Ishikawa (cell line): ENCODE results near the gene ETV6.

Experiments used
- CEBPB ChIP-seq: IDR thresholded peaks from 2 replicates; pipeline ENCODE4 v1.6.1; 2012
- CREB1 ChIP-seq: IDR thresholded peaks from 2 replicates; pipeline ENCODE4 v1.6.1; 2012; ENCODE audit warnings: low read depth
- EGR1 ChIP-seq: IDR thresholded peaks from 2 replicates; pipeline ENCODE4 v1.6.1; 2012
- EP300 ChIP-seq: IDR thresholded peaks from 2 replicates; pipeline ENCODE4 v1.6.1; 2012; ENCODE audit warnings: borderline replicate concordance
- FOXM1 ChIP-seq: IDR thresholded peaks from 2 replicates; pipeline ENCODE4 v1.6.1; 2012; ENCODE audit warnings: low read depth, borderline replicate concordance
- NFIC ChIP-seq: IDR thresholded peaks from 2 replicates; pipeline ENCODE4 v1.6.1; 2012
- RAD21 ChIP-seq: IDR thresholded peaks from 2 replicates; pipeline ENCODE4 v1.6.1; 2012; ENCODE audit warnings: low read depth
- REST ChIP-seq: IDR thresholded peaks from 2 replicates; pipeline ENCODE4 v1.6.1; 2012; ENCODE audit warnings: low read depth, mild to moderate bottlenecking
- TAF1 ChIP-seq: IDR thresholded peaks from 2 replicates; pipeline ENCODE4 v1.6.1; 2012; ENCODE audit warnings: low read depth, mild to moderate bottlenecking
- TCF12 ChIP-seq: IDR thresholded peaks from 2 replicates; pipeline ENCODE4 v1.6.1; 2012; ENCODE audit warnings: low read depth
- TEAD4 ChIP-seq: IDR thresholded peaks from 2 replicates; pipeline ENCODE4 v1.6.1; 2012
- YY1 ChIP-seq: IDR thresholded peaks from 2 replicates; pipeline ENCODE4 v1.6.1; 2012; ENCODE audit warnings: low read depth
- ZBTB7A ChIP-seq: IDR thresholded peaks from 2 replicates; pipeline ENCODE4 v1.6.1; 2012; ENCODE audit warnings: low read depth
- TF ChIP-seq, protein P1 (sequence below): IDR thresholded peaks from 2 replicates; pipeline ENCODE4 v1.6.1; 2012
- TF ChIP-seq, protein P2 (sequence below): IDR thresholded peaks from 2 replicates; pipeline ENCODE4 v1.6.1; 2012

ETV6 gene

GRCh38 chr12:11662369-11662768 is 12.9 kb downstream of the ETV6 start:
- TF ChIP-seq YY1 = no peak
- no peak for TF ChIP-seq CEBPB
- TF ChIP-seq FOXM1 = no peak
- no peak for TF ChIP-seq NFIC
- no peak for TF ChIP-seq CREB1
- no peak for TF ChIP-seq REST
- no peak for TF ChIP-seq RAD21
- TF ChIP-seq TCF12 = no peak
- TF ChIP-seq, protein P1, sequence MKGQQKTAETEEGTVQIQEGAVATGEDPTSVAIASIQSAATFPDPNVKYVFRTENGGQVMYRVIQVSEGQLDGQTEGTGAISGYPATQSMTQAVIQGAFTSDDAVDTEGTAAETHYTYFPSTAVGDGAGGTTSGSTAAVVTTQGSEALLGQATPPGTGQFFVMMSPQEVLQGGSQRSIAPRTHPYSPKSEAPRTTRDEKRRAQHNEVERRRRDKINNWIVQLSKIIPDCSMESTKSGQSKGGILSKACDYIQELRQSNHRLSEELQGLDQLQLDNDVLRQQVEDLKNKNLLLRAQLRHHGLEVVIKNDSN = no peak
- TF ChIP-seq ZBTB7A = no peak
- TF ChIP-seq TEAD4 = no peak
- TF ChIP-seq EGR1 = no peak
- TF ChIP-seq EP300 = no peak
- no peak for TF ChIP-seq TAF1
- TF ChIP-seq, protein P2, sequence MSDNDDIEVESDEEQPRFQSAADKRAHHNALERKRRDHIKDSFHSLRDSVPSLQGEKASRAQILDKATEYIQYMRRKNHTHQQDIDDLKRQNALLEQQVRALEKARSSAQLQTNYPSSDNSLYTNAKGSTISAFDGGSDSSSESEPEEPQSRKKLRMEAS = no peak

DNA sequence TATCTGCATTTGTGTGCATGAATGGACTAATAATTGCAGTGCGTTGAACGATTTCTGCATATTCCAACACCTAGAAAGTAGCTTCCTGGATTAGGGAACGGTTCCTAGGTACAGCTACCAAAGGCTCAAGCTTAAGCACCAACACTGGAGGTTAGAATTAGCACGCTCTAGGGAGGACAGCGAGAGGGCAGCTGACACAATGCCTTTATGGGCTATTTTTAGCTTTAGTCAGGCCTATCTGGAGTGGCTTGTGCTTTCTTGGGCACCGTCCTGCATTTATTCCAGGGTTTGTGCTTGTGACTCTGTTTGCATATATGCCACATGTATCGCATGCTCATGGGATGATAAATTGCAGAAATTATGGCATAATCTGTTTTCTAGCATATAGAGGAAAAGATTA is 13.7 kb downstream of the ETV6 start:
- TF ChIP-seq FOXM1 (no peak), TCF12 (no peak), CREB1 (no peak), ZBTB7A (no peak), YY1 (no peak), TEAD4 (no peak), CEBPB (no peak), REST (no peak), EP300 (no peak), NFIC (no peak), TAF1 (no peak), RAD21 (no peak), EGR1 (no peak)
- TF ChIP-seq, protein P1 = no peak
- TF ChIP-seq, protein P2 = no peak

DNA sequence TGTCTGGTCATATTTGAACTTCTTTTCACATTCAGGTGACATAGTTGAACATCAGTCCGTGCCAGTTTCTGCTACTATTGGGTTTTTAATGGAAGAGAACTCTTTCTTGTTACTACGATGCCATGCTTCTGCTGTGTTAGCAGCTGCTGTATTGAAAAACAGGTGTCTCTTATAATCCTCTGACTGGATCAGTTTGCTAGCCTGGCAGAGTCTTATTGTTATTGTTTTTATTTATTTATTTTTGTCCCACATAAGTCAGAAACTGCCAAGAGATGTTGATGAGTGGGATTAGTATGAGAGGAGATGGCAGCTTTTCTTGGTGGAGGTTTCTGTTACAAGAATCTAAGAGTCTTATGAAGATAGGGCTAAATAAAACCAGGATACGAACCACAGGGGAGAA is 14.6 kb downstream of the ETV6 start:
- TF ChIP-seq FOXM1 (no peak), CREB1 (no peak), EGR1 (no peak), CEBPB (no peak), NFIC (no peak), TEAD4 (no peak), ZBTB7A (no peak)
- TF ChIP-seq, protein P2 = no peak
- TF ChIP-seq, protein P1 = no peak

DNA sequence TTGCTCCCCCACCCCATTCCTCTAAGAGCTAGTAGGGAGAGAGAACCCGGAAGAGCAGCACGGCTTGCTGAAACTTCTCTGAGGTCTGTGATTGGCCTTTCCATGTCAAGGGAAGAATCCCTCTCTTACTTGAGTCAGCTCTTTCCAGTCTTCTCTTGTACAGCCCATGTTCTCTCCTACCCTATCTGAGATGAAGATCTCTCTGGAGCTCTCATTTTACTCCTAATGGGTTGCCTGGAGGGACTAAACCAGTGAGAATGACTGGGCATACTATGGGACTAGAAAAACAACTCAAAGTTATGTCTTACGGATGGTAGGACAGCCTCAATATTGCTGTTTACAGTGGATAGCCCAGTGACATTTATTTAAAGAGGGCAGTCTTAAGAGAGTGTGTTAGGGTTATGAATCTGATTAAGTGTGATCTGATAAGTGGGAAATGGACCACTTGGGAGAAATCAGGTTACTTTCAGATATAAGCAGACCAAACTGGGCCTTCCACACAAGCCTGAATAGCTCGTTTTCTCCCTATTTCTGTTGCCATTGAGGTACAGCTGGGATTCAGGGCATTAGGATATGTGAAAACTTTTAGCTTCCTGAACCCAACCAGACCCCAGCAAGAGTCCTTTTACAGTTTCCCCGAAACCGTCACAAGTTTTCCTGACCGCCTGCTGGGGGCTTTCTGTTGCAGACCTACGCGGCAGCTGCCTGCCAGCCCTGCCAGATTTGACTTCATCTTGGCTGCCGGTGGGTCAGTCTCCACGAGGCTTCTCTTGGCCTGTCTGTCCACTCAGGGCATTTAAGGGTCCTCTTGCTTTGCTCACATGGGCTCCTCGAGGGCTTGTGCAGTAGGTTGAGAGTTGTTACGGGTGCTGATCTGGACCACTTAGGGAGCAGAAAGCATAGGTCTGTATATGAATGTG is 16.9 kb downstream of the ETV6 start:
- TF ChIP-seq YY1 (no peak), TCF12 (no peak), EP300 (no peak), NFIC (no peak), FOXM1 (no peak), RAD21 (no peak), EGR1 (no peak), TAF1 (no peak), REST (no peak), CREB1 (no peak), ZBTB7A (no peak), TEAD4 (no peak), CEBPB (no peak)
- TF ChIP-seq, protein P2 = no peak
- TF ChIP-seq, protein P1 = no peak
